NCI-H2196 treated with DMSO at 0.1 percent for 48 hours (cell line): ENCODE results near the gene PRDM16.

Experiments
- DNase-seq: peaks from one replicate; lab custom pipeline; 2025; ENCODE audit not compliant: unreplicated experiment; lab: John Stamatoyannopoulos, UW

PRDM16 gene

GRCh38 chr1:3251099-3251806 lies 182.2 kb downstream of the PRDM16 start:
- DNase-seq, result no peak

GRCh38 chr1:3251807-3252428 lies 182.9 kb downstream of the PRDM16 start:
- no peak for DNase-seq

- no peak for DNase-seq
Observed at GRCh38 chr1:3255680-3256079, 186.7 kb downstream of the PRDM16 start.

- DNase-seq, result no peak
Observed at GRCh38 chr1:3257788-3258187, 188.8 kb downstream of the PRDM16 start.

GRCh38 chr1:3258386-3259003 lies 189.5 kb downstream of the PRDM16 start:
- DNase-seq, result no peak

- DNase-seq, result no peak
Observed at GRCh38 chr1:3259020-3259419, 190.0 kb downstream of the PRDM16 start.

- no peak for DNase-seq
Observed at GRCh38 chr1:3261007-3261968, 192.3 kb downstream of the PRDM16 start.

GRCh38 chr1:3261969-3262579 lies 193.1 kb downstream of the PRDM16 start:
- no peak for DNase-seq

GRCh38 chr1:3262681-3263286 lies 193.8 kb downstream of the PRDM16 start:
- no peak for DNase-seq

GRCh38 chr1:3263790-3264189 lies 194.8 kb downstream of the PRDM16 start:
- no peak for DNase-seq

- no peak for DNase-seq
Observed at GRCh38 chr1:3264456-3264855, 195.5 kb downstream of the PRDM16 start.

- DNase-seq, result no peak
Observed at GRCh38 chr1:3265835-3266805, 197.1 kb downstream of the PRDM16 start.

- no peak for DNase-seq
Observed at GRCh38 chr1:3266870-3267549, 198.0 kb downstream of the PRDM16 start.

- no peak for DNase-seq
Observed at GRCh38 chr1:3267550-3268270, 198.7 kb downstream of the PRDM16 start.

- no peak for DNase-seq
Observed at GRCh38 chr1:3268281-3268680, 199.3 kb downstream of the PRDM16 start.

GRCh38 chr1:3270403-3271245 lies 201.6 kb downstream of the PRDM16 start:
- DNase-seq, result no peak

GRCh38 chr1:3271866-3272265 lies 202.9 kb downstream of the PRDM16 start:
- peak; percentile 28 for DNase-seq
